Measurements from ENCODE around the gene BRF1. TPM values are rescaled to one million over a fixed set of nuclear protein-coding genes. Genes with fewer than 3 reads are reported as not detected.

The BRF1 gene
- total RNA-seq, 1 experiment from 2014 or later: 26.4 TPM

DNA sequence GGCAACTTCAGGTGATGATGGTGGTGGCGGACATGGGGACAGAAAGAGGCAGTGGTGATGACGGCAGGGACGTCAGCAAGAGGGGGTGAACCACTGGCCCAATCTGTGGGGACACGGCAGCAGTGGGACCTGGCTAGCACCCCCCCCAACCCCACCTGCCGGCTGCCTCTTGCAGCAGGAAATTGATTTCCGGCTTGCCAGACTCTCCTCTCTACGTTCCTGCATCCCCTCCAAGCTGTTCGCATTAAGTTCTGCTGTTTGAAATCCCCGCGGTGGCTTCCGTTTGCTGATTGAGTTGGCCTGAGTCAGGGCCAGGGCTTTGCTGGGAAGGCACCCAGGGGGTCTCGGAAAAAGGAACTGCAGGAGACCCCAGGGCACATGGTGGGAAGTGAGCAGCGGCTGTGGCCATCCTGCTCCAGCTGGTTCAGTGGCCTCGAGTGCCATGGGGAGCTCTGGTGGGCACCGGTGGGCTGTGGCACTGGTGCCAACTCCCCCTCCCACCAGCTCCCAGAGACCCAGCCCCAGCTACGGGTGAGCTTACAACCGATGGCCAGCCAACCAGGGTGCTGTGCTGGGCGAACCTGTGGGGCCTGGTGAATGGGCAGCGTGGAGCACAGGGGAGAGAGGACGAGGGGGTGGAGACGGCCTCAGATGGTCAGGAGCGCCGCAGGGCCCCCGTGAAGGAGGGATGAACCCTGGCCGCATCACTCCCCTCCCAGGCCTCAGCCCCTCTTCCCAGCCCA lies 105.1 kb downstream of the BRF1 start:
- POLR2A ChIA-PET: no interaction called here
- Mint-ChIP-seq H3K9me3 (no peaks in the 10 kb centered on the region), H3K4me3 (no peak overlapping the region), H3K27me3 (ENCODE audit: low read depth) (peaks cover 24% of the 10 kb centered on the region), H3K27ac (no peak overlapping the region), H3K4me1 (peaks cover 9% of the 10 kb centered on the region), H3K36me3 (no peaks in the 10 kb centered on the region)
- DNase-seq (ENCODE audit: low spot score) (no peak), ATAC-seq (no peak)
- CTCF ChIA-PET: interaction anchor here (0.5 to 6.3 kb wide), 14 partner anchors 8 to 285 kb away, joined by 3 to 33 read pairs (median 5); partner anchors contain the start of genes JAG2 and NUDT14
- TF ChIP-seq HMGA2 (CRISPR knock-in tag; IDR thresholded peaks at IDR 0.05): no peak
- TF ChIP-seq, protein P1, sequence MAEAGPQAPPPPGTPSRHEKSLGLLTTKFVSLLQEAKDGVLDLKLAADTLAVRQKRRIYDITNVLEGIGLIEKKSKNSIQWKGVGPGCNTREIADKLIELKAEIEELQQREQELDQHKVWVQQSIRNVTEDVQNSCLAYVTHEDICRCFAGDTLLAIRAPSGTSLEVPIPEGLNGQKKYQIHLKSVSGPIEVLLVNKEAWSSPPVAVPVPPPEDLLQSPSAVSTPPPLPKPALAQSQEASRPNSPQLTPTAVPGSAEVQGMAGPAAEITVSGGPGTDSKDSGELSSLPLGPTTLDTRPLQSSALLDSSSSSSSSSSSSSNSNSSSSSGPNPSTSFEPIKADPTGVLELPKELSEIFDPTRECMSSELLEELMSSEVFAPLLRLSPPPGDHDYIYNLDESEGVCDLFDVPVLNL (CRISPR knock-in tag; IDR thresholded peaks at IDR 0.05; ENCODE audit: borderline replicate concordance, low read depth): no peak
- no peak for TF ChIP-seq ETV6 (CRISPR knock-in tag; IDR thresholded peaks at IDR 0.05)
- TF ChIP-seq CREB1 (CRISPR knock-in tag; IDR thresholded peaks at IDR 0.05): no peak
- no peak for TF ChIP-seq KAT7 (CRISPR knock-in tag; IDR thresholded peaks at IDR 0.05; ENCODE audit: borderline replicate concordance)
- no peak for TF ChIP-seq ZNF138 (CRISPR knock-in tag; conservative IDR thresholded peaks at IDR 0.05)
- TF ChIP-seq RORB (CRISPR knock-in tag; IDR thresholded peaks at IDR 0.05): no peak
- TF ChIP-seq ATF1 (CRISPR knock-in tag; IDR thresholded peaks at IDR 0.05): no peak
- TF ChIP-seq FOXK1 (CRISPR knock-in tag; IDR thresholded peaks at IDR 0.05): no peak
- TF ChIP-seq ZNF425 (CRISPR knock-in tag; conservative IDR thresholded peaks at IDR 0.05): no peak
- TF ChIP-seq CDX4 (CRISPR knock-in tag; IDR thresholded peaks at IDR 0.05; ENCODE audit: borderline replicate concordance): no peak
- TF ChIP-seq, protein P2, sequence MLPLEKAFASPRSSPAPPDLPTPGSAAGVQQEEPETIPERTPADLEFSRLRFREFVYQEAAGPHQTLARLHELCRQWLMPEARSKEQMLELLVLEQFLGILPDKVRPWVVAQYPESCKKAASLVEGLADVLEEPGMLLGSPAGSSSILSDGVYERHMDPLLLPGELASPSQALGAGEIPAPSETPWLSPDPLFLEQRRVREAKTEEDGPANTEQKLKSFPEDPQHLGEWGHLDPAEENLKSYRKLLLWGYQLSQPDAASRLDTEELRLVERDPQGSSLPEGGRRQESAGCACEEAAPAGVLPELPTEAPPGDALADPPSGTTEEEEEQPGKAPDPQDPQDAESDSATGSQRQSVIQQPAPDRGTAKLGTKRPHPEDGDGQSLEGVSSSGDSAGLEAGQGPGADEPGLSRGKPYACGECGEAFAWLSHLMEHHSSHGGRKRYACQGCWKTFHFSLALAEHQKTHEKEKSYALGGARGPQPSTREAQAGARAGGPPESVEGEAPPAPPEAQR (CRISPR knock-in tag; IDR thresholded peaks at IDR 0.05): no peak

- no peak overlapping the region for H3K4me3 Mint-ChIP-seq
- no peak overlapping the region for H3K27ac Mint-ChIP-seq
- CTCF ChIA-PET: interaction anchor here (0.7 to 6.3 kb wide), 12 partner anchors 8 to 220 kb away, joined by 3 to 33 read pairs (median 5); partner anchors contain the start of genes JAG2 and NUDT14
Observed at GRCh38 chr14:105195051-105195450, 105.8 kb downstream of the BRF1 start.

GRCh38 chr14:105193916-105194782 lies 106.7 kb downstream of the BRF1 start:
- CTCF ChIA-PET: interaction anchor here (1.0 to 6.3 kb wide), 9 partner anchors 9 to 219 kb away, joined by 3 to 33 read pairs (median 4); partner anchors contain the start of genes JAG2 and NUDT14
- no peak for ATAC-seq
- peaks cover 25% of the 10 kb centered on the region for H3K27me3 Mint-ChIP-seq (ENCODE audit: low read depth)

More at GRCh38 chr14:105195051-105195450, 105.8 kb downstream of the BRF1 start:
- POLR2A ChIA-PET: no interaction called here
- Mint-ChIP-seq H3K4me1 (peaks cover 9% of the 10 kb centered on the region), H3K9me3 (no peaks in the 10 kb centered on the region), H3K27me3 (ENCODE audit: low read depth) (peaks cover 24% of the 10 kb centered on the region), H3K36me3 (no peaks in the 10 kb centered on the region)
- ATAC-seq (no peak), DNase-seq (ENCODE audit: low spot score) (no peak)
- TF ChIP-seq CREB1 (CRISPR knock-in tag; IDR thresholded peaks at IDR 0.05): no peak

More at GRCh38 chr14:105193916-105194782, 106.7 kb downstream of the BRF1 start:
- no peak for TF ChIP-seq NFE2L1 (CRISPR knock-in tag; IDR thresholded peaks at IDR 0.05)
- TF ChIP-seq PRDM15 (CRISPR knock-in tag; IDR thresholded peaks at IDR 0.05): no peak
- TF ChIP-seq ZNF219 (CRISPR knock-in tag; IDR thresholded peaks at IDR 0.05; ENCODE audit: borderline replicate concordance): no peak
- no peak overlapping the region for H3K27ac Mint-ChIP-seq
- no peaks in the 10 kb centered on the region for H3K36me3 Mint-ChIP-seq
- peaks cover 15% of the 10 kb centered on the region for H3K4me1 Mint-ChIP-seq
- no peak for DNase-seq (ENCODE audit: low spot score)
- POLR2A ChIA-PET: no interaction called here
- H3K9me3 Mint-ChIP-seq: no peaks in the 10 kb centered on the region
- no peak overlapping the region for H3K4me3 Mint-ChIP-seq

Measured in WTC11 (cell line).